GM13976 (cell line): Measurements from ENCODE around the gene UBL3.

Experiments used
- DNase-seq: peaks from one replicate; pipeline ENCODE4 v3.0.0; 2012; ENCODE audit warnings: low spot score
- CTCF ChIP-seq: IDR thresholded peaks from 2 replicates; pipeline ENCODE4 v1.5.1; 2012; ENCODE audit warnings: borderline replicate concordance, mild to moderate bottlenecking; ENCODE audit not compliant: insufficient read depth; ENCODE audit errors: extremely low read depth, missing control alignments, control extremely low read depth
- in situ Hi-C: fragments of 300-500 bp; cut with MboI; formaldehyde crosslinking; loops from one replicate; pipeline ENCODE4 v1.12.0; 2022; ENCODE audit warnings: low sequenced_read_pairs, mixed read lengths, inconsistent platforms; ENCODE audit not compliant: unreplicated experiment

The UBL3 gene

GRCh38 chr13:29859971-29860370 is 9.6 kb upstream of the UBL3 start:
- TF ChIP-seq CTCF = no peak
- no peak for DNase-seq
- in situ Hi-C loops = no loop called here

- DNase-seq = no peak
- in situ Hi-C loops = no loop called here
- TF ChIP-seq CTCF = no peak
Measured at GRCh38 chr13:29858667-29859066, 8.2 kb upstream of the UBL3 start.

GRCh38 chr13:29858231-29858630 is 7.8 kb upstream of the UBL3 start:
- in situ Hi-C loops = no loop called here
- no peak for TF ChIP-seq CTCF
- no peak for DNase-seq

GRCh38 chr13:29857085-29857484 is 6.7 kb upstream of the UBL3 start:
- no peak for TF ChIP-seq CTCF
- in situ Hi-C loops = no loop called here
- no peak for DNase-seq

GRCh38 chr13:29856426-29856825 is 6.0 kb upstream of the UBL3 start:
- in situ Hi-C loops = no loop called here
- DNase-seq = no peak
- no peak for TF ChIP-seq CTCF

- no peak for DNase-seq
- in situ Hi-C loops = no loop called here
- no peak for TF ChIP-seq CTCF
Measured at GRCh38 chr13:29855784-29856183, 5.4 kb upstream of the UBL3 start.

- TF ChIP-seq CTCF = no peak
- in situ Hi-C loops = no loop called here
- no peak for DNase-seq
Measured at GRCh38 chr13:29855009-29855408, 4.6 kb upstream of the UBL3 start.
